ENCODE results near the gene KRT73. TPM values are rescaled to one million over a fixed set of nuclear protein-coding genes. Genes with fewer than 3 reads are reported as not detected.

Gene KRT73
- total and polyA plus RNA-seq, 9 of the 15 experiments (the other 6 are each of a cell fraction or from before 2014, with no cell fraction given) = 0.09 to 0.18 (median 0.13) TPM; not detected in 5

DNA sequence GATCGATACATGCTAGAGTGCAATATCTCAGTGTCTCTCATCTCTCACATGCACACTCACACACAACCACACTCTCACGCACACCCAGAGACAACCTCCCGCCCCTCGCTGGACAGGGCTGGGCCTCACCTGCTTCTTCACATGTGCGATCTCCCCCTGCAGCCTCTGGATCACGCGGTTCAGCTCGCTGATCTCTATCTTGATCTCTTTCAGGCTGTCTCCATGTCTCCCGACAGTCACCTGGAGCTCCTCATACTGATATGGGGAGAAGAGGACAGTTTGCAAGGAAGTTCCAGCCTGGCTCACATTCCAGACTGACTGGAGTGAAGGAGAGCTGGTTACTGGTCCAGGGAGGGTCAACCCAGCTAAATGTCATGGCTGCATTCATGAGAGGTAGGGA, 29.2 kb upstream of the KRT73 start:
- no TSS peak for BruUV-seq (replicated peaks)
- TF ChIP-seq SNIP1 (IDR thresholded peaks at IDR 0.05; ENCODE audit: low read depth) (no peak), L3MBTL2 (IDR thresholded peaks at IDR 0.05) (0 out of 2 replicates have a peak, but pooled peaks have one; percentile 31), MYC (IDR thresholded peaks at IDR 0.05; ENCODE audit: low read depth, low read length) (no peak), MYC (CRISPR knock-in tag; IDR thresholded peaks at IDR 0.05; ENCODE audit: borderline replicate concordance, low read depth) (0 out of 2 replicates have a peak, but pooled peaks have one; percentile 35), MGA (IDR thresholded peaks at IDR 0.05) (peak; percentile 21; the same call in 1 of the 2 replicates), ASH1L (IDR thresholded peaks at IDR 0.05; ENCODE audit: borderline replicate concordance, low read depth, partially characterized antibody) (no peak), CXXC5 (CRISPR knock-in tag; IDR thresholded peaks at IDR 0.05) (peak; percentile 30; the same call in 1 of the 2 replicates), GABPA (tag; conservative IDR thresholded peaks at IDR 0.05; ENCODE audit: low read depth) (no peak), POLR2G (IDR thresholded peaks at IDR 0.05; ENCODE audit: low read depth, low read length) (no peak)
- in situ Hi-C loops (cut with MboI) (no loop called here), intact Hi-C loops (cut with micrococcal nuclease) (no loop called here)
- Histone ChIP-seq H3K4me2 (ENCODE audit: insufficient read depth, low read length) (no peak overlapping the region), H3K9me1 (ENCODE audit: control insufficient read depth, insufficient read depth, low read length) (no peaks in the 10 kb centered on the region), H4K20me1 (replicated peaks; ENCODE audit: control insufficient read depth, insufficient read depth, low read length) (no peaks in the 10 kb centered on the region), H3K9ac (ENCODE audit: insufficient read depth in 1 of 2, low read depth in 2 of 2, low read length in 2 of 2) (no peak overlapping the region), H3K36me3 (ENCODE audit: control insufficient read depth, insufficient read depth, low read length) (no peaks in the 10 kb centered on the region), H3K79me2 (ENCODE audit: control insufficient read depth, insufficient read depth, low read length) (no peaks in the 10 kb centered on the region), H3K27me3 (ENCODE audit: control insufficient read depth in 2 of 2, insufficient read depth in 2 of 2, low read length in 2 of 2) (no peaks in the 10 kb centered on the region), H3K9me3 (replicated peaks; ENCODE audit: control insufficient read depth, insufficient read depth, low read depth, low read length) (no peaks in the 10 kb centered on the region), H2AFZ (ENCODE audit: low read depth, low read length) (no peak overlapping the region), H3K27ac (ENCODE audit: extremely low read depth, low read depth, low read length) (no peak overlapping the region), H3K4me1 (replicated peaks in 1 of 2; ENCODE audit: control insufficient read depth in 2 of 2, insufficient read depth in 2 of 2, low read length in 2 of 2) (peaks cover 26 to 34% of the 10 kb centered on the region in 2 experiments), H3K4me3 (no peak overlapping the region)
- FAIRE-seq (no peak), ATAC-seq (no peak), DNase-seq (ENCODE audit: extremely low read depth in 1 of 4, low spot score in 3 of 4) (no peak)
- CTCF ChIA-PET (ENCODE audit: low intra/inter-chr PET ratio) = no interaction called here
- POLR2A ChIA-PET = interaction anchor here (0.6 to 1.4 kb wide), 3 partner anchors 11 to 21 kb away, joined by 3 to 5 read pairs (median 3); no protein-coding TSS in a partner anchor
- 47% methylated on average over 9 of the region's 9 CpGs for WGBS (ENCODE audit: insufficient coverage, low coverage, missing lambda C conversion rate)
